Astrocyte (in vitro differentiated cells and primary cell): ENCODE results near the gene C1QTNF12. TPM values are rescaled to one million over a fixed set of nuclear protein-coding genes. Genes with fewer than 3 reads are reported as not detected.
A peak's percentile ranks its signal among the peaks of the same experiment; 100 is the strongest.

Experiments
- DNase-seq: peaks from one replicate; pipeline ENCODE4 v3.0.0-alpha.2; 2010; ENCODE audit warnings: low read depth
- FAIRE-seq: peaks from 2 replicates; lab custom pipeline; 2011; peaks lifted over from hg19 to GRCh38; lab: Jason Lieb, UNC
- H2AFZ ChIP-seq: 2 replicates; pipeline ENCODE4 v1.6.0; 2012; ENCODE audit warnings: low read depth, low read length, inconsistent platforms
- H3K27ac ChIP-seq: 2 replicates; pipeline ENCODE4 v1.5.1; 2011; ENCODE audit warnings: low read depth, low read length, inconsistent platforms
- H3K27me3 ChIP-seq: 2 replicates; pipeline ENCODE4 v1.6.0; 2011; ENCODE audit warnings: low read length, inconsistent platforms; ENCODE audit not compliant: insufficient read depth
- H3K36me3 ChIP-seq: 2 replicates; pipeline ENCODE4 v1.5.1; 2011; ENCODE audit warnings: low read length, inconsistent platforms; ENCODE audit not compliant: insufficient read depth
- H3K4me1 ChIP-seq: 2 replicates; pipeline ENCODE4 v1.5.1; 2011; ENCODE audit warnings: low read length, inconsistent platforms; ENCODE audit not compliant: insufficient read depth
- H3K4me2 ChIP-seq: 2 replicates; pipeline ENCODE4 v1.6.0; 2012; ENCODE audit warnings: low read length, inconsistent platforms
- H3K4me3 ChIP-seq: 2 replicates; pipeline ENCODE4 v1.5.1; 2011; ENCODE audit warnings: low read depth, mild to moderate bottlenecking, low read length, inconsistent platforms; ENCODE audit not compliant: insufficient read depth
- H3K79me2 ChIP-seq: 2 replicates; pipeline ENCODE4 v1.6.0; 2012; ENCODE audit warnings: mild to moderate bottlenecking, low read length, inconsistent platforms; ENCODE audit not compliant: insufficient read depth
- H3K9ac ChIP-seq: 2 replicates; pipeline ENCODE4 v1.6.0; 2012; ENCODE audit warnings: mild to moderate bottlenecking, low read length, inconsistent platforms
- H3K9me3 ChIP-seq: 2 replicates; pipeline ENCODE4 v1.5.1; 2012; ENCODE audit warnings: low read depth, mild to moderate bottlenecking, low read length, inconsistent platforms; ENCODE audit not compliant: insufficient read depth
- H4K20me1 ChIP-seq: 2 replicates; pipeline ENCODE4 v1.6.0; 2012; ENCODE audit warnings: low read length, inconsistent platforms; ENCODE audit not compliant: insufficient read depth
- H3K27ac Mint-ChIP-seq: one replicate; pipeline ENCODE4 v1.8.0; 2021; ENCODE audit warnings: mild to moderate bottlenecking, mixed read lengths; ENCODE audit not compliant: unreplicated experiment
- H3K27me3 Mint-ChIP-seq: one replicate; pipeline ENCODE4 v1.8.0; 2021; ENCODE audit warnings: low read depth, mixed read lengths; ENCODE audit not compliant: unreplicated experiment
- H3K36me3 Mint-ChIP-seq: one replicate; pipeline ENCODE4 v1.8.0; 2021; ENCODE audit warnings: low read depth, mixed read lengths; ENCODE audit not compliant: unreplicated experiment
- H3K4me1 Mint-ChIP-seq: one replicate; pipeline ENCODE4 v1.8.0; 2021; ENCODE audit warnings: low read depth, mixed read lengths; ENCODE audit not compliant: unreplicated experiment
- H3K4me3 Mint-ChIP-seq: one replicate; pipeline ENCODE4 v1.8.0; 2021; ENCODE audit warnings: mild to moderate bottlenecking, moderate library complexity, mixed read lengths; ENCODE audit not compliant: unreplicated experiment
- H3K9me3 Mint-ChIP-seq: one replicate; pipeline ENCODE4 v1.8.0; 2021; ENCODE audit warnings: mild to moderate bottlenecking, mixed read lengths; ENCODE audit not compliant: unreplicated experiment
- CTCF ChIP-seq: IDR thresholded peaks from 2 replicates; pipeline ENCODE4 v1.5.1; 2011; ENCODE audit warnings: low read depth, mild to moderate bottlenecking, inconsistent platforms, low read length, moderate library complexity; ENCODE audit not compliant: insufficient read depth
- EZH2 ChIP-seq: IDR thresholded peaks from 2 replicates; pipeline ENCODE4 v1.6.1; 2012; ENCODE audit warnings: mild to moderate bottlenecking, low read length, inconsistent platforms; ENCODE audit not compliant: insufficient read depth
- total RNA-seq: library from RNA; stranded (reverse); gene quantifications from 2 replicates; pipeline ENCODE4 v1.2.1, GENCODE V29; 2021

Gene C1QTNF12
- total RNA-seq, 1 donor from 2014 or later = 3.9 TPM

- H3K4me3 Mint-ChIP-seq = no peak overlapping the region
- TF ChIP-seq CTCF (no peak), EZH2 (no peak)
- Histone ChIP-seq H3K4me1 (no peaks in the 10 kb centered on the region), H3K36me3 (no peaks in the 10 kb centered on the region), H3K4me2 (no peak overlapping the region), H4K20me1 (peaks cover 8% of the 10 kb centered on the region), H3K9ac (no peak overlapping the region), H3K9me3 (no peaks in the 10 kb centered on the region), H3K4me3 (no peak overlapping the region), H3K79me2 (no peaks in the 10 kb centered on the region), H3K27ac (no peak overlapping the region), H3K27me3 (no peaks in the 10 kb centered on the region), H2AFZ (no peak overlapping the region)
- DNase-seq = no peak
- no peaks in the 10 kb centered on the region for H3K4me1 Mint-ChIP-seq
- H3K27me3 Mint-ChIP-seq = no peaks in the 10 kb centered on the region
- no peaks in the 10 kb centered on the region for H3K36me3 Mint-ChIP-seq
- no peak overlapping the region for H3K27ac Mint-ChIP-seq
- no peak for FAIRE-seq
- H3K9me3 Mint-ChIP-seq = no peaks in the 10 kb centered on the region
These were observed 46.3 kb upstream of the C1QTNF12 start for GRCh38 chr1:1292851-1293250.

GRCh38 chr1:1292442-1292779 is 45.9 kb upstream of the C1QTNF12 start:
- FAIRE-seq (no peak), DNase-seq (no peak)
- no peaks in the 10 kb centered on the region for H3K27me3 Mint-ChIP-seq
- no peak overlapping the region for H3K27ac ChIP-seq
- no peak overlapping the region for H3K27ac Mint-ChIP-seq
- no peaks in the 10 kb centered on the region for H3K9me3 Mint-ChIP-seq
- no peaks in the 10 kb centered on the region for H3K36me3 Mint-ChIP-seq
- H4K20me1 ChIP-seq = peaks cover 8% of the 10 kb centered on the region
- no peaks in the 10 kb centered on the region for H3K27me3 ChIP-seq
- no peak overlapping the region for H3K4me3 ChIP-seq
- H3K9ac ChIP-seq = no peak overlapping the region
- H3K4me2 ChIP-seq = no peak overlapping the region
- no peak overlapping the region for H2AFZ ChIP-seq
- no peaks in the 10 kb centered on the region for H3K4me1 ChIP-seq
- H3K79me2 ChIP-seq = no peaks in the 10 kb centered on the region
- H3K4me3 Mint-ChIP-seq = no peak overlapping the region
- no peaks in the 10 kb centered on the region for H3K4me1 Mint-ChIP-seq
- no peaks in the 10 kb centered on the region for H3K36me3 ChIP-seq
- no peak for TF ChIP-seq EZH2
- no peak for TF ChIP-seq CTCF
- no peaks in the 10 kb centered on the region for H3K9me3 ChIP-seq

- H3K36me3 Mint-ChIP-seq = no peaks in the 10 kb centered on the region
- no peaks in the 10 kb centered on the region for H3K79me2 ChIP-seq
- H3K27ac Mint-ChIP-seq = peak overlapping the region; percentile 26
- no peak overlapping the region for H3K4me3 ChIP-seq
- H3K4me1 Mint-ChIP-seq = no peaks in the 10 kb centered on the region
- H3K4me1 ChIP-seq = no peaks in the 10 kb centered on the region
- DNase-seq = peak; percentile 35
- no peaks in the 10 kb centered on the region for H3K27me3 Mint-ChIP-seq
- H2AFZ ChIP-seq = no peak overlapping the region
- no peak overlapping the region for H3K4me2 ChIP-seq
- H3K27ac ChIP-seq = no peak overlapping the region
- H3K9me3 Mint-ChIP-seq = no peaks in the 10 kb centered on the region
- FAIRE-seq = no peak
- TF ChIP-seq CTCF = peak; percentile 37
- TF ChIP-seq EZH2 = no peak
- H3K36me3 ChIP-seq = no peaks in the 10 kb centered on the region
- no peaks in the 10 kb centered on the region for H3K27me3 ChIP-seq
- H3K9me3 ChIP-seq = no peaks in the 10 kb centered on the region
- H3K9ac ChIP-seq = no peak overlapping the region
- H4K20me1 ChIP-seq = peaks cover 8% of the 10 kb centered on the region
- no peak overlapping the region for H3K4me3 Mint-ChIP-seq
These were observed 45.3 kb upstream of the C1QTNF12 start for GRCh38 chr1:1291548-1292441.
